SK-N-SH (cell line): Measurements from ENCODE around the gene MYO1H. TPM values are rescaled to one million over a fixed set of nuclear protein-coding genes. Genes with fewer than 3 reads are reported as not detected.
A peak's percentile ranks its signal among the peaks of the same experiment; 100 is the strongest.

Experiments used
- CTCF ChIA-PET: fragments of 300-600, 350-600 bp; formaldehyde crosslinking; extraction: SDS; loops from one replicate; lab custom pipeline; 2021; lab: Yijun Ruan, JAX
- POLR2A ChIA-PET: fragments of 350-600 bp; sonication (Branson Sonifier 250); formaldehyde crosslinking; extraction: SDS; loops from one replicate; lab custom pipeline; 2020; ENCODE audit warnings: antibody characterized with exemption, inconsistent platforms; lab: Yijun Ruan, JAX
- DNase-seq: peaks from one replicate; pipeline ENCODE4 v3.0.0; 2012
- H2AFZ ChIP-seq: fragments of 200-600 bp; sonication (generic); 2 replicates; pipeline ENCODE4 v1.8.1; 2016; ENCODE audit warnings: antibody characterized with exemption, mild to moderate bottlenecking, low read depth
- H3F3A ChIP-seq: fragments of 200-600 bp; sonication (generic); replicated peaks from 2 replicates; pipeline ENCODE3; 2016; ENCODE audit warnings: antibody characterized with exemption, mild to moderate bottlenecking; ENCODE audit not compliant: insufficient read depth
- H3K27ac ChIP-seq, 2 experiments: fragments of 200-500 bp in 1 of 2; fragments of 200-600 bp in 1 of 2; sonication (Bioruptor generic) in 1 of 2; sonication (generic), shearing (Covaris generic) in 1 of 2; 2 replicates each; pipeline versions ENCODE4 v1.5.1 to v1.6.1; 2014 to 2016; ENCODE audit warnings: low read depth in 2 of 2, inconsistent platforms in 1 of 2, low read length in 1 of 2, mild to moderate bottlenecking in 1 of 2, mixed read lengths in 1 of 2
- H3K27me3 ChIP-seq: fragments of 200-600 bp; sonication (generic), shearing (Covaris generic); 2 replicates; pipeline ENCODE4 v1.6.1; 2016; ENCODE audit warnings: mixed run types; ENCODE audit not compliant: insufficient read depth
- H3K36me3 ChIP-seq, 2 experiments: fragments of 200-500 bp in 1 of 2; fragments of 200-600 bp in 1 of 2; sonication (Bioruptor generic) in 1 of 2; sonication (generic) in 1 of 2; replicated peaks in 1 of 2; 2 replicates each; pipeline versions ENCODE3 to v1.5.1; 2014 to 2016; ENCODE audit warnings: low read length in 1 of 2, mild to moderate bottlenecking in 1 of 2; ENCODE audit not compliant: insufficient read depth in 2 of 2, control insufficient read depth in 1 of 2
- H3K4me1 ChIP-seq, 2 experiments: fragments of 200-500 bp in 1 of 2; fragments of 200-600 bp in 1 of 2; sonication (Bioruptor generic) in 1 of 2; sonication (generic), shearing (Covaris generic) in 1 of 2; 2 replicates each; pipeline versions ENCODE4 v1.5.1 to v1.6.1; 2014 to 2016; ENCODE audit warnings: low read depth in 1 of 2, low read length in 1 of 2, mixed run types in 1 of 2; ENCODE audit not compliant: insufficient read depth in 2 of 2, control insufficient read depth in 1 of 2
- H3K4me2 ChIP-seq: fragments of 200-600 bp; sonication (generic), shearing (Covaris generic); 2 replicates; pipeline ENCODE4 v1.6.1; 2017; ENCODE audit warnings: mixed run types
- H3K4me3 ChIP-seq, 2 experiments: fragments of 200-500 bp in 1 of 2; fragments of 200-600 bp in 1 of 2; sonication (Bioruptor generic) in 1 of 2; sonication (generic), shearing (Covaris generic) in 1 of 2; 2 replicates each; pipeline versions ENCODE4 v1.5.1 to v1.8.1; 2014 to 2016; ENCODE audit warnings: low read depth in 2 of 2, inconsistent platforms in 1 of 2, low read length in 1 of 2, mild to moderate bottlenecking in 1 of 2, mixed read lengths in 1 of 2, moderate library complexity in 1 of 2
- H3K79me2 ChIP-seq: fragments of 200-600 bp; sonication (generic); 2 replicates; pipeline ENCODE4 v1.8.1; 2017; ENCODE audit warnings: mild to moderate bottlenecking; ENCODE audit not compliant: insufficient read depth
- H3K9ac ChIP-seq: fragments of 200-600 bp; sonication (generic); 2 replicates; pipeline ENCODE4 v1.6.1; 2017; ENCODE audit warnings: mixed run types
- H3K9me2 ChIP-seq: fragments of 200-600 bp; sonication (generic); 2 replicates; pipeline ENCODE4 v1.6.1; 2017; ENCODE audit warnings: mixed run types
- H3K9me3 ChIP-seq: fragments of 200-600 bp; sonication (generic); 2 replicates; pipeline ENCODE4 v1.6.1; 2017; ENCODE audit warnings: mixed run types, mild to moderate bottlenecking, moderate library complexity
- H4K20me1 ChIP-seq: fragments of 200-600 bp; sonication (generic); 2 replicates; pipeline ENCODE4 v1.6.1; 2017; ENCODE audit warnings: mild to moderate bottlenecking, mixed run types; ENCODE audit not compliant: insufficient read depth
- CTCF ChIP-seq: fragments of 200-600 bp; sonication (generic); IDR thresholded peaks from 2 replicates; pipeline ENCODE4 v1.6.1; 2017; ENCODE audit warnings: antibody characterized with exemption, mild to moderate bottlenecking, moderate library complexity
- EP300 ChIP-seq, 2 experiments: IDR thresholded peaks; 2 replicates each; pipeline versions ENCODE4 v1.4.0 to v1.6.1; 2012; ENCODE audit warnings: borderline replicate concordance in 1 of 2, low read depth in 1 of 2, low read length in 1 of 2
- EZH2phosphoT487 ChIP-seq: fragments of 200-600 bp; sonication (generic); IDR thresholded peaks from 2 replicates; pipeline ENCODE4 v1.6.1; 2017; ENCODE audit warnings: low read depth, mixed run types, mild to moderate bottlenecking, antibody characterized with exemption, moderate library complexity, borderline replicate concordance
- FOSL2 ChIP-seq: IDR thresholded peaks from 2 replicates; pipeline ENCODE4 v1.4.0; 2012; ENCODE audit warnings: low read depth, mild to moderate bottlenecking, moderate library complexity, borderline replicate concordance
- GATA2 ChIP-seq: sonication (generic); formaldehyde crosslinking; IDR thresholded peaks from 2 replicates; pipeline ENCODE4 v1.5.0; 2020; ENCODE audit warnings: mild to moderate bottlenecking, missing genetic modification reagents
- IRF3 ChIP-seq: fragments of 150-350 bp; IDR thresholded peaks from 2 replicates; pipeline ENCODE4 v1.6.1; 2016; ENCODE audit warnings: mild to moderate bottlenecking, low read depth, low read length
- JUND ChIP-seq: IDR thresholded peaks from 2 replicates; pipeline ENCODE4 v1.4.0; 2012
- MAX ChIP-seq: IDR thresholded peaks from 2 replicates; pipeline ENCODE4 v1.4.0; 2012; ENCODE audit warnings: low read depth
- NFIC ChIP-seq: IDR thresholded peaks from 2 replicates; pipeline ENCODE4 v1.4.0; 2012; ENCODE audit warnings: borderline replicate concordance
- PBX3 ChIP-seq: IDR thresholded peaks from 2 replicates; pipeline ENCODE4; 2012
- RAD21 ChIP-seq: IDR thresholded peaks from 2 replicates; pipeline ENCODE4 v1.6.1; 2012; ENCODE audit warnings: mild to moderate bottlenecking, low read length
- RCOR1 ChIP-seq: fragments of 150-350 bp; IDR thresholded peaks from 2 replicates; pipeline ENCODE4 v1.6.1; 2017; ENCODE audit warnings: antibody characterized with exemption, low read length
- REST ChIP-seq: IDR thresholded peaks from 2 replicates; pipeline ENCODE4 v1.6.1; 2012; ENCODE audit warnings: mild to moderate bottlenecking, low read depth, low read length, moderate library complexity
- SMC3 ChIP-seq: IDR thresholded peaks from 2 replicates; pipeline ENCODE4 v1.6.1; 2012; ENCODE audit warnings: low read depth, low read length, improper control_type of control experiment
- TAF1 ChIP-seq: IDR thresholded peaks from 2 replicates; pipeline ENCODE4 v1.6.1; 2012; ENCODE audit warnings: low read depth, mild to moderate bottlenecking, low read length, moderate library complexity, borderline replicate concordance
- TCF12 ChIP-seq: IDR thresholded peaks from 2 replicates; pipeline ENCODE4 v1.4.0; 2012
- TEAD4 ChIP-seq: IDR thresholded peaks from 2 replicates; pipeline ENCODE4 v1.4.0; 2012; ENCODE audit warnings: mild to moderate bottlenecking, borderline replicate concordance; ENCODE audit not compliant: insufficient read depth
- WGBS: methylation state at CpG from one replicate; pipeline ENCODE4 v1.1.6; 2017; ENCODE audit warnings: low lambda C conversion rate; 5-methylcytosine and 5-hydroxymethylcytosine counted together
- polyA plus RNA-seq, 3 experiments: library from polyadenylated mRNA; depleted of rRNA; stranded (reverse); fragments of >200 nt; gene quantifications; 2 replicates each; pipeline ENCODE4 v1.2.3, GENCODE V29; 2012

MYO1H gene
- polyA plus RNA-seq, 1 of the 3 experiments (the other 2 are of a cell fraction), result not detected

GRCh38 chr12:109460538-109460937, 112.8 kb downstream of the MYO1H start:
- 89% methylated on average over 6 of the region's 13 CpGs for WGBS
- Histone ChIP-seq H3K36me3 (peaks cover 25 to 48% of the 10 kb centered on the region in 2 experiments), H3K27ac (peak overlapping the region; percentile 97 to 99), H3K79me2 (peaks cover 82% of the 10 kb centered on the region), H3K4me2 (peak overlapping the region; percentile 80; the same call in 1 of the 2 replicates), H3K27me3 (no peaks in the 10 kb centered on the region), H3K9me2 (no peaks in the 10 kb centered on the region), H2AFZ (no peak overlapping the region), H3F3A (peaks cover 38% of the 10 kb centered on the region), H4K20me1 (no peaks in the 10 kb centered on the region; the same call in 1 of the 2 replicates), H3K9ac (no peak overlapping the region), H3K4me1 (peaks cover 50% of the 10 kb centered on the region in 2 experiments), H3K4me3 (no peak overlapping the region), H3K9me3 (no peaks in the 10 kb centered on the region)
- ChIA-PET POLR2A (no interaction called here), CTCF (interaction anchor here (0.6 to 2.0 kb wide), 3 partner anchors 11 to 32 kb away, joined by 3 to 5 read pairs (median 4); no protein-coding TSS in a partner anchor)
- TF ChIP-seq FOSL2 (no peak), REST (no peak), EP300 (IDR thresholded peaks at IDR 0.05; ENCODE audit: borderline replicate concordance in 1 of 2, low read depth in 1 of 2, low read length in 1 of 2) (no peak), TEAD4 (no peak), SMC3 (no peak), RCOR1 (no peak), GATA2 (CRISPR knock-in tag) (no peak), MAX (no peak), CTCF (no peak), JUND (no peak), PBX3 (no peak), EZH2phosphoT487 (no peak), TCF12 (no peak), NFIC (no peak), TAF1 (no peak), RAD21 (no peak), IRF3 (no peak)
- DNase-seq, result no peak
